HG03095 (cell line): ENCODE measurements around the gene LCE5A.
"Not testable (repeated sequence)": the region's sequence is repeated elsewhere in the genome, so short reads cannot be mapped to it uniquely, and the experiment has no call there.

Experiments used
- ATAC-seq: cut with Tn5 transposase; IDR thresholded peaks from one replicate; pipeline ENCODE4 v1.9.1; 2021; ENCODE audit warnings: moderate library complexity; ENCODE audit not compliant: unreplicated experiment

LCE5A gene

GRCh38 chr1:152515434-152515783 is 4.8 kb downstream of the LCE5A start:
- ATAC-seq: no peak

GRCh38 chr1:152516082-152516481 is 5.5 kb downstream of the LCE5A start:
- no peak for ATAC-seq

- ATAC-seq: no peak
Measured at GRCh38 chr1:152517237-152517811, 6.7 kb downstream of the LCE5A start.

- no peak for ATAC-seq
Measured at GRCh38 chr1:152519851-152520250, 9.2 kb downstream of the LCE5A start.

- no peak for ATAC-seq
Measured at GRCh38 chr1:152520561-152521090, 10.0 kb downstream of the LCE5A start.

- no peak for ATAC-seq
Measured at GRCh38 chr1:152525080-152525641, 14.6 kb downstream of the LCE5A start.

- ATAC-seq: no peak
Measured at GRCh38 chr1:152533327-152533938, 22.8 kb downstream of the LCE5A start.

- ATAC-seq: no peak
Measured at GRCh38 chr1:152535774-152536173, 25.2 kb downstream of the LCE5A start.

GRCh38 chr1:152537496-152537895 is 26.9 kb downstream of the LCE5A start:
- no peak for ATAC-seq

- ATAC-seq: no peak
Measured at GRCh38 chr1:152539901-152540300, 29.3 kb downstream of the LCE5A start.

- no peak for ATAC-seq
Measured at GRCh38 chr1:152543820-152544219, 33.2 kb downstream of the LCE5A start.

- ATAC-seq: no peak
Measured at GRCh38 chr1:152546704-152547103, 36.1 kb downstream of the LCE5A start.

GRCh38 chr1:152548358-152548757 is 37.8 kb downstream of the LCE5A start:
- not testable (repeated sequence) for ATAC-seq
